Osteoblast (primary cell): Measurements from ENCODE around the gene ZDHHC8. TPM values are rescaled to one million over a fixed set of nuclear protein-coding genes. Genes with fewer than 3 reads are reported as not detected.

ENCODE experiments used
- DNase-seq: peaks from one replicate; pipeline ENCODE4 v3.0.0; 2011; ENCODE audit warnings: low spot score, mixed read lengths; ENCODE audit not compliant: insufficient read length; ENCODE audit errors: missing footprints
- H2AFZ ChIP-seq: 2 replicates; pipeline ENCODE4 v1.6.0; 2011; ENCODE audit warnings: mild to moderate bottlenecking, low read length
- H3K27ac ChIP-seq: 2 replicates; pipeline ENCODE4 v1.5.1; 2011; ENCODE audit warnings: mild to moderate bottlenecking, low read depth, low read length, moderate library complexity
- H3K27me3 ChIP-seq: 2 replicates; pipeline ENCODE4 v1.6.0; 2012; ENCODE audit warnings: mild to moderate bottlenecking, control low read depth, inconsistent platforms, low read length, moderate library complexity; ENCODE audit not compliant: insufficient read depth
- H3K36me3 ChIP-seq: 2 replicates; pipeline ENCODE4 v1.5.1; 2011; ENCODE audit warnings: mild to moderate bottlenecking, low read length, control low read depth, moderate library complexity; ENCODE audit not compliant: insufficient read depth
- H3K4me1 ChIP-seq: 2 replicates; pipeline ENCODE4 v1.5.1; 2011; ENCODE audit warnings: mild to moderate bottlenecking, low read length, control low read depth, moderate library complexity; ENCODE audit not compliant: insufficient read depth
- H3K4me2 ChIP-seq: 2 replicates; pipeline ENCODE4 v1.6.0; 2011; ENCODE audit warnings: mild to moderate bottlenecking, low read length; ENCODE audit not compliant: insufficient read depth
- H3K4me3 ChIP-seq: fragments of 200-600 bp; sonication (generic); 3 replicates; pipeline ENCODE4 v1.5.1; 2012; ENCODE audit warnings: mild to moderate bottlenecking, low read length, inconsistent platforms; ENCODE audit not compliant: insufficient read depth
- H3K79me2 ChIP-seq: 2 replicates; pipeline ENCODE4 v1.6.0; 2012; ENCODE audit warnings: mild to moderate bottlenecking, low read length, control low read depth, inconsistent platforms; ENCODE audit not compliant: insufficient read depth
- H3K9me3 ChIP-seq: 2 replicates; pipeline ENCODE4 v1.5.1; 2011; ENCODE audit warnings: low read depth, low read length, control low read depth
- H4K20me1 ChIP-seq: 2 replicates; pipeline ENCODE4 v1.6.0; 2012; ENCODE audit warnings: mild to moderate bottlenecking, low read length, control low read depth; ENCODE audit not compliant: insufficient read depth
- total RNA-seq: library from RNA; depleted of rRNA; stranded (reverse); fragments of >200 nt; gene quantifications from 2 replicates; pipeline ENCODE4 v1.2.3, GENCODE V29; 2012
- TF ChIP-seq, protein P1 (sequence below): IDR thresholded peaks from 2 replicates; pipeline ENCODE4 v1.5.1; 2011; ENCODE audit warnings: mild to moderate bottlenecking, low read depth, low read length, moderate library complexity; ENCODE audit errors: extremely low read depth

ZDHHC8 gene
- total RNA-seq, 1 donor, result 9.8 TPM

DNA sequence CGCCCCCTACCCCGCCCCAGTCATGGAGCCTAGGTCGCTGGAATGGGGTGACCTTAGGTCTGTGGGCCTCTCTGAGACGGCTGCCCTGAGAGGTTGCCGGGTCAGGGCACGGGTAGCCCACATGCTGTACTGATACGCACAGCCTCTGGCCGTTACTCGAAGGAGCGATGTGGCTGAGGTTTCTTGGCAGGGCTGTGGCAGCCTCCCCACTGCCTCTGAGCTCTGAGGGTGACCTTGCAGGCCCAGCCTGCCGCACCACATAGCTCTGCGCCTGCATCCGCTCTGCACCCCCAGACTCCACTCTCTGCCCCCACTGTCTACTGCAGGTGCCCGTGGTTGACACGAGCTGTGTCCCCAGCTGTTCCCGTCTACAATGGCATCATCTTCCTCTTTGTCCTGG, 7.3 kb downstream of the ZDHHC8 start:
- no peak for DNase-seq
- Histone ChIP-seq H3K36me3 (peaks cover 5% of the 10 kb centered on the region), H3K79me2 (peaks cover 76% of the 10 kb centered on the region), H4K20me1 (peaks cover 45% of the 10 kb centered on the region), H3K27ac (no peak overlapping the region), H3K4me2 (no peak overlapping the region), H2AFZ (no peak overlapping the region), H3K9me3 (no peaks in the 10 kb centered on the region), H3K27me3 (no peaks in the 10 kb centered on the region), H3K4me1 (peaks cover 23% of the 10 kb centered on the region), H3K4me3 (no peak overlapping the region)
- TF ChIP-seq, protein P1, sequence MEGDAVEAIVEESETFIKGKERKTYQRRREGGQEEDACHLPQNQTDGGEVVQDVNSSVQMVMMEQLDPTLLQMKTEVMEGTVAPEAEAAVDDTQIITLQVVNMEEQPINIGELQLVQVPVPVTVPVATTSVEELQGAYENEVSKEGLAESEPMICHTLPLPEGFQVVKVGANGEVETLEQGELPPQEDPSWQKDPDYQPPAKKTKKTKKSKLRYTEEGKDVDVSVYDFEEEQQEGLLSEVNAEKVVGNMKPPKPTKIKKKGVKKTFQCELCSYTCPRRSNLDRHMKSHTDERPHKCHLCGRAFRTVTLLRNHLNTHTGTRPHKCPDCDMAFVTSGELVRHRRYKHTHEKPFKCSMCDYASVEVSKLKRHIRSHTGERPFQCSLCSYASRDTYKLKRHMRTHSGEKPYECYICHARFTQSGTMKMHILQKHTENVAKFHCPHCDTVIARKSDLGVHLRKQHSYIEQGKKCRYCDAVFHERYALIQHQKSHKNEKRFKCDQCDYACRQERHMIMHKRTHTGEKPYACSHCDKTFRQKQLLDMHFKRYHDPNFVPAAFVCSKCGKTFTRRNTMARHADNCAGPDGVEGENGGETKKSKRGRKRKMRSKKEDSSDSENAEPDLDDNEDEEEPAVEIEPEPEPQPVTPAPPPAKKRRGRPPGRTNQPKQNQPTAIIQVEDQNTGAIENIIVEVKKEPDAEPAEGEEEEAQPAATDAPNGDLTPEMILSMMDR, result no peak

DNA sequence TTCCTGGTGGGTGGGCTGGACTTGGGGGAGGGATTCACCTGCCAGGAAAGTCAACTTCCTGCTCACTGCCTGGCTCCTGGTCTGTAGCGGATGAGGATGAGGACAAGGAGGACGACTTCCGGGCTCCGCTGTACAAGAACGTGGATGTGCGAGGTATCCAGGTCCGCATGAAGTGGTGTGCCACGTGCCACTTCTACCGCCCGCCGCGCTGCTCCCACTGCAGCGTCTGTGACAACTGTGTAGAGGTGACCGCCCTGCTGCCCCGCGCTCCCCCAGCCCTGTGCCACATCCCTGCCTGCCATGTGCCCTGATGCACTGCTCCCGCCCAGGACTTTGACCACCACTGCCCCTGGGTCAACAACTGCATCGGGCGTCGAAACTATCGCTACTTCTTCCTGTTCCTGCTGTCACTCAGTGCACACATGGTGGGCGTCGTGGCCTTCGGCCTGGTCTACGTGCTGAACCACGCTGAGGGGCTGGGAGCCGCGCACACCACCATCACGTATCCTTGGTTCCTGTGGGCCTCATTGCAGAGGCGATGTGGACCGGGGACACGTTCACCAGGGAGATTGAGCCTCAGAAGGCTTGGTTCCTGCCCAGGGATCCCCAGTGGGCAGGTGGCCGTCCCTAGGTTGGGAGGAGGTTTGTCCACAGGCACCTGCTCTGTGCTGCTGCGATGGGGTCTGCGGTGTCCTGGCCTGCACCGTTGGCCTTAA, 7.9 kb downstream of the ZDHHC8 start:
- Histone ChIP-seq H3K27ac (no peak overlapping the region), H3K27me3 (no peaks in the 10 kb centered on the region), H4K20me1 (peaks cover 39% of the 10 kb centered on the region), H3K36me3 (peaks cover 5% of the 10 kb centered on the region), H3K4me3 (no peak overlapping the region), H3K9me3 (no peaks in the 10 kb centered on the region), H3K79me2 (peaks cover 69% of the 10 kb centered on the region), H3K4me2 (no peak overlapping the region), H2AFZ (no peak overlapping the region), H3K4me1 (peaks cover 23% of the 10 kb centered on the region)
- TF ChIP-seq, protein P1, result no peak
- no peak for DNase-seq

DNA sequence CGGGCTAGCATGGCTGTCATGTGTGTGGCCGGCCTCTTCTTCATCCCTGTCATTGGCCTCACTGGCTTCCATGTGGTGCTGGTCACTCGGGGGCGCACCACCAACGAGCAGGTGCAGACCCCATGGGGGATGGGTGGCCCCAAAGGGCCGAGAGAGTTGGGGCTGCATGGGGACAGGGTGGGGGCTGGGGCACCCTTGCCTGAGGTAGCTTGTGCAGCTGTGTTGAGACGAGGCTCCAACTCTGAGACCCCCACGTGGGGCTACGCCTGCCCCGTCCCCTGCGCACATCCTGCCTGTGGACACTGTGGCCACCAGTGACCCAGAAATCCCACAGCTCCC, 8.5 kb downstream of the ZDHHC8 start:
- Histone ChIP-seq H3K36me3 (peaks cover 5% of the 10 kb centered on the region), H3K4me1 (peaks cover 23% of the 10 kb centered on the region), H3K9me3 (no peaks in the 10 kb centered on the region), H3K27ac (no peak overlapping the region), H2AFZ (no peak overlapping the region), H3K79me2 (peaks cover 64% of the 10 kb centered on the region), H3K27me3 (no peaks in the 10 kb centered on the region), H3K4me3 (no peak overlapping the region), H4K20me1 (peaks cover 34% of the 10 kb centered on the region), H3K4me2 (no peak overlapping the region)
- DNase-seq, result no peak
- TF ChIP-seq, protein P1, result no peak

DNA sequence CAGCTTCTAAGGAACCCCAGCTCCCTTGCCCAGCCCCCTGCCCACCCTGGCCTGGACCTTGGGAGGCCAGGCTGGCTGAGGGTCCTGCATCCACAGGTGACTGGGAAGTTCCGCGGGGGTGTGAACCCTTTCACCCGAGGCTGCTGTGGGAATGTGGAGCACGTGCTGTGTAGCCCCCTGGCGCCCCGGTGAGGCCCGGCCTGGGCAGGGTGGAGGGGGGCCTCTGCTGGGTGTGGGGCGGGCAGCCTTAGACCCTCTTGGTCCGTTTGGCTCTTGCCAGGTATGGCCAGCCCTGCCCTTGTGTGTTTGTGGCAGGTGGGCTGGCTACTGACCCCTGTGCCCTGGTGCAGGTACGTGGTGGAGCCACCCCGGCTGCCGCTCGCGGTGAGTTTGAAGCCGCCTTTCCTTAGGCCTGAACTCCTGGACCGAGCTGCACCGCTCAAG, 8.9 kb downstream of the ZDHHC8 start:
- peaks cover 29% of the 10 kb centered on the region for H4K20me1 ChIP-seq
- peaks cover 59% of the 10 kb centered on the region for H3K79me2 ChIP-seq
- no peak for DNase-seq
- H3K9me3 ChIP-seq, result no peaks in the 10 kb centered on the region
- peaks cover 23% of the 10 kb centered on the region for H3K4me1 ChIP-seq
- H2AFZ ChIP-seq, result no peak overlapping the region
- TF ChIP-seq, protein P1, result no peak
- H3K27ac ChIP-seq, result no peak overlapping the region
- no peak overlapping the region for H3K4me2 ChIP-seq
- no peaks in the 10 kb centered on the region for H3K27me3 ChIP-seq
- H3K36me3 ChIP-seq, result peaks cover 5% of the 10 kb centered on the region
- H3K4me3 ChIP-seq, result no peak overlapping the region
